GM21529 (cell line): Measurements from ENCODE around the gene ATP2B2.
A peak's percentile ranks its signal among the peaks of the same experiment; 100 is the strongest.

ENCODE experiments used
- ATAC-seq: cut with Tn5 transposase; IDR thresholded peaks from one replicate; pipeline ENCODE4 v1.9.1; 2021; ENCODE audit not compliant: unreplicated experiment

ATP2B2 gene

DNA sequence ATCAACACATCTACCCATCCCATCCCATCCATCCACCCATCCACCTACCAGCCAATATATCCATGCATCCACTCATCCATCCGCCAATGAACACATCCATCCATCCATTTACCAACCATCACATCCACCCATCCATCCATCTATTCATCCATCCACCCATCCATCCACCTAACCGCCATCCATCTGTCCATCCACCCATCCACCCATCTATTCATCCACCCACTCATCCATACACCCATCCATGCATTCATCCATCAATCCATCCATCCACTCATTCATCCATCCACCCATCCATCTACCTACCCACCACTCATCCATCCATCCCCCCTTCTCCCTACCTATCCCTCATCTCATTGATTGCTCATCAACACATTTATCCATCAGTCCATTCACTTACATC lies 136.9 kb downstream of the ATP2B2 start:
- no peak for ATAC-seq

DNA sequence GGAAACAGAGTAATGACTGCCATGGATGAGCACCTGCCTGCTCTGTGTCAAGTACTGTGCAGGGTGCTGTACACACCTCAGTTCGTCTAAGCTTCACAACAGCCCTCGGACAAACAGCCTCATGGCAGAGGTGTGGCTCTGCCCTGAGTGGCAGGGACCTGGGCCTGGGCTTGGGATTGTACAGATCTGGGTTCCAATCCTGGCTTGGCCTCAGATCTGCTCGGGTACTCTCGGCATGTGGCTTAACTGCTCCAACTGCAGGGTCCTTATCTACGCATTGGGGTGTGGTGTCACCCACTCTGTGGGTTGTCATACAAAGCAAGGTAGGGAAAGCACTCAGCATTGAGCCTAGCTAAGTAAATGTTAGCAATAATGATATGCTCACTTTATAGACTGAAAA lies 137.9 kb downstream of the ATP2B2 start:
- ATAC-seq = no peak

DNA sequence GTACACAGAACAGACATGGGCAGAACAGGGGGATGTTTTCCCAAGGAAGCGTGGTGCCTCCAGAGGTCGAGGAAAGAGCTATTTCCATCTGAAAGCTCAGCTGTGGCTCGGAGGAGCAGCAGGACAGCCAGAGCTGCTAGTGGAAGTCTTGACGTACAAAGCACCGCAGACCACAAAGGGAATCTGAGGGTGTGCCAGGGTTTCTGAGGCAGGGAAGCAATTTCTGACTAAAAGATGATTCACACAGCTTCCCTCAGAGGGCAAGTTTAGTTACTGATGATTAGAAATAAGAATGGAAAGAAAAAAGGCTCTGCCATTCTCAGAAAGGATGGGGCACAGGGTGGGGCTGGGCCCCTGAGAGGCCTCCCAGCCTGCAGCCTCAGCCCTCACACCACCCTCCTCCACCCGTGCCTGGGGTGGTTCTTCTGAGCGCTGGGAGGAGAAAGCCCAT lies 138.7 kb downstream of the ATP2B2 start:
- no peak for ATAC-seq

DNA sequence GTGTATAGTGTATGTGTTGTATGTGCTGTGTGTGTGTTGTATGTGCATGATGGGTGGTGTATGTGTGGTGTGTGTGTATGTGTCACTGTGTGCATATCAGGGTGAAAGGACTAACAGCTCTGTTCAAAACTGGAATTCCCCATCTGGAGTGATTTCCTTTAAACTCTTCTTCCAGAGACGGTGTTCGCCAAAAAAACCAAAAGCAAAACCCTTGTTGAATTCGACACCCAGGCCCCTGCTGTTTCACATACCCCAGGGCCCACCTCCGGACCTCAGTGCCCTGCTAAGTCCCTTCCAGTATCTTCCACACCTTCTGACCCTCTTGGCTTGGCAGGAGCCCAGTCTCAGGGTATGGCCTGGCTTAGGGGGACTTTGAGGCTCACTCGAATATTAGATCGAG lies 139.6 kb downstream of the ATP2B2 start:
- ATAC-seq = no peak

DNA sequence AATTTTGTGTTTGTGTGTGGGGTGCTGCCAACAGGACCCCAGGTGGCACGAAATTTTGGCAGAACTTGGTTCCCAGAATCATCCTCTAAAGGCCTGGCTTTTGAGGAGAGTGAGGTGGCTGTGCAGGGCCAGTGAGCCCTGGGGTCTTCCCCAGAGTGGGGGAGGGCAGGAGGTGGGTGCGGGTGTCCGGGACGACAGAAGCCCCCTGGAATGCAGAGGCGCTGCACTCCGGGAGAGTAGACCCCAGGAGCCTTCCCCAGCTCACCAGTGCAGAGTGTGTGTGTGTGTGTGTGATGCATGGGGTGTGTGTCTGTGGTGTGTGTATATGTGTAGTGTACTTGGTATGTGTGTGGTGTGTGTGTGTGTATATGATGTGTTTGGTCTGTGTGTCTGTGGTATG lies 140.1 kb downstream of the ATP2B2 start:
- no peak for ATAC-seq

DNA sequence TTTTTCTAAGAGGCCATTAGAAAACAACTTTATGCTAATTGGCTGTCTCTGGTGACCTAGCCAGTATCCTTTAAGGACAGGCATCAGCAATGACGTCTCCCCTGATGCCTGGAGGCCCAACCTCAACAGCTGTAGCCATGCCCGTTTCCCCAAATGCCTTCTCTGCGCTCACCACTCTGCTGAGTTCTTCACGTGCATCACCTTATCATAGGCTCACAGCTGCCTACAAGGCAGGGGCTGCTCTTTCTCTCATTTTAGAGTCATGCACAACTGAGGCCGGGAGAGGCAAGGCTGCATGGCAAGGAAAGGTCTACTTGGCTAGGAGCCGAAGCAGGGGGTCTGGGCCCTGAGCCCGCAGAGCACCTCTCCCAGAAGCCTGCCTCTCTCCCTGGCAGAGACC lies 140.6 kb downstream of the ATP2B2 start:
- no peak for ATAC-seq

DNA sequence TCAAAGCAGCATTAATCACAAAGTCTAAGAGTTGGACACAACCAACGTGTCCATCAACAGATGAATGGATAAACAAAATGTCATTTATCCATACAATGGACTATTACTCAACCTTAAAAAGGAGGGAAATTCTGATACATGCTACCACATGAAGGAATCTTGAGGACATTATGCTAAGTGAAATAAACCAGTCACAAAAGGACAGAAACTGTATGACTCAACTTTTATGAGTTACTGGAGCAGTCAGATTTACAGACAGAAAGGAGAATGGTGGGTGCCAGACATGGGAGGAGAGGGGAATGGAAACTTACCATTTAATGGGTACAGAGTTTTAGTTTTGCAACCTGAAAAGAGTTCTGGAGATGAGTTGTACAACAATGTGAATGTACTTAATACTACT lies 141.5 kb downstream of the ATP2B2 start:
- ATAC-seq = no peak

DNA sequence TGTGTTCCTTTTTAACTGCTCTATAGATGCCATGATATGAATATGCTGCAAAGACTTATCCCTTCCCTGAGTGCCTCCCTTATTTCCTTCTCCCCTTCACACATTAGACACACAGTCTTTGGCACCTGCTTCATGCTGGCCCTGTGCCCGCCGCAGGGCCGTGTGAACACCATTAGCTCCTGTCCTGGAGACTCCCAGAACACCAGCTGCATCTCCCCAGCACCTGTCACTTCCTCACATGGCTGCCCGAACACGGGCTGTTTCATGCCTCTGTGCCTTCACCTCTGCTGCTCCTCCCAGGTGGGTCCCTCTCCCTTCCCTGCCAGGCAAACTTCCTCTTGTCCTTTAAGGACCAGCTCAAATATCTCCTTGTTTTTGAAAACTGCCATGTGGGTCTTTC lies 144.0 kb downstream of the ATP2B2 start:
- no peak for ATAC-seq

DNA sequence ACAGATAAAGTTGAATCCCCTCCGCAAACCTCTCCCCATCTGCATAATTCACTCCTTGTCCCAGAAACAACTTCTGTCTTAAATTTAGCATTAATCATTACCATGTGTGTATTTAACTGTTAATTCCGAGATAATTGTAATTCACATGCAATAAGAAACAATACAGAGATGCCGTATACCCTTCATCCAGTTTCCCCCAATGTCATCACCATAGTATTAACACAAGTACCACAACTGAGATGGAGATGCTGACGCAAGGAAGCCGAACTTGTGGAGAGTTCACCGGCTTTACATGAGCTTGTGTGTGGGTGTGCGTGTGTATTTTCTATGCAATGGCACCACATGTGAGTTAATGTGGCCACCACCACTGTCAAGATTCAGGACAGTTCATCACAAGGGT lies 144.9 kb downstream of the ATP2B2 start:
- ATAC-seq = no peak

DNA sequence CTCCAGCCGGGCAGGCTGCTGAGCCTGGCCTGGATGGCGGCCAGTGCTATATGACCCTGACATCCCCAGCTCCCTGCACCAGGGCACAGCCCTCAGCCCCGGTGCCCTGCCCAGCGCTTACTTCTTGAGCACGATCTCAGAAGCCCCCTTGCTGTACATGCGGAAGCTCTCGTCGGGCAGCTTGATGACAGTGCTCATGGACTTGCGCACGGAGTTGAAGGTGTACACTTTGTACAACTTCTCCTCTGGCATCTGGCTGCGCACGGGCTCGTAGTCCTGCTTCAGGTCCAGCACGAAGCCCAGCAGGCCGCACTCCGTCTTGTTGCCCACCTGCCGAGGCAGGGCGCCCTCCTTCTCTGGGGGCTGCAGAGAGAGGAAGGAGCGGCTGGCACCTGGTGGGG lies 145.6 kb downstream of the ATP2B2 start:
- no peak for ATAC-seq

DNA sequence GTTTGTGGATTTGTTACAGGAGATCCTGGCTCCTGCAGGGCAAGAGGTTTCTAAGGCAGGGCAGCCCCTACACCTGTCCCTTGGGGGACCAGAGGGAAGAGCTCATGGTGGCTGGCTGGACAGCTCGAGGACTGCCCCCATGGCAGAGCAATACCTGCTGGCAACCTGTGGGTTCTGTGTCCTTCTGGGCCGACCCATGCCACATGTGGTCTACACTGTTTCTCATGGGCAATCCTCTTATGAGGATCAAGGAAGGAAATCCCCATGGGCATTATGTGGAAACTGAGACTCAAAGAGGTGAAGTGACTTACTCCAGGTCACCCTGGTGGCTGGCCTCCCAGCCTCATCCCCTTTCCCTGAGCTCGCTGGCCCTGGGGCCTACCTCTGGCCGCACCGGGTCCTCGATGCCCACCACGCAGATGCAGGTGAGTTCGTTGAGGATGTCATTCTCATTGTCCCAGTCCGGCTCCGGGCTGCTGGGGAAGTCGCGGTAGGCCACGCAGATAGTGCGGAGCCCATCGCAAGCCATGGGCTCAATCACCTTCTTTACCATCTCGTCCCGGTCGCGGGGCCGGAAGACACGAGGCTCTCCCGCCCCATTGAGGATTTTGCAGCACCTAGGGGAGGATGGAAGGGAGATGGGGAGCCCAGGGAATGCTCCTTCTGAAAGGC lies 146.9 kb downstream of the ATP2B2 start:
- ATAC-seq = no peak

DNA sequence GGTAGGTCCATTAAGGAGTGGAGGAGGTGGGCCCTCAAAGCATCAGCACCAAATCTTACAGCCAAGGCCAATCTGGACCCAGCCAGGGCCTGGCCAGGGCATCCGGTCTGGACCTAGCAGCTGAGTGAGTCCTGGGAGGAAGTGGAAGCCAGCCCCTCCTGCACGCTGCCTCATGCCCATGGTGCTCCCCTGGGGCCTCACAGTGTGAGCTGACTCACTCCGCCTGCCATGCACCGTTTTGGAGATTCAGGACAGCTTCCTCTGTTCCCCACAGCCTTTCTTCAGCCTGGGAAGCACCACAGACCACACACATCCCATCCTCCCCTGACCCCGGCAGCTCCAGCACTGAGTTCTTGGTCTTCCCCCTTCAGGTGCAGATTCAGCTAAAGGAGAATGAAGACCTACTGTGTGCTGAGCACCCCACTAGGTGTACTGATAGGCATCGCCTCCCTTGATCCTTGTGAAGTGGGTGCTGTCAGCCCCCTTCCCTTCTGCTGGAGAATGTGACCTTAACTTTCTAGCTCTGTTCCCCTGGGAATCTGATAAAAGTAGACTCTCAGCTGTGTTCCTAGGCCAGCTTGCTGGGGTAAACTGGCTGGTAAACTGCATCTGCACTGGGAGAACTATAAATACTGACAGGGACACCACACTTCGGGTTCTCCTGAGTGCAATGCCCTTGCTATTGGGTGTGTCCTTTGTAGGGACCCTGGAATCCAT lies 147.6 kb downstream of the ATP2B2 start:
- peak; percentile 72 for ATAC-seq

DNA sequence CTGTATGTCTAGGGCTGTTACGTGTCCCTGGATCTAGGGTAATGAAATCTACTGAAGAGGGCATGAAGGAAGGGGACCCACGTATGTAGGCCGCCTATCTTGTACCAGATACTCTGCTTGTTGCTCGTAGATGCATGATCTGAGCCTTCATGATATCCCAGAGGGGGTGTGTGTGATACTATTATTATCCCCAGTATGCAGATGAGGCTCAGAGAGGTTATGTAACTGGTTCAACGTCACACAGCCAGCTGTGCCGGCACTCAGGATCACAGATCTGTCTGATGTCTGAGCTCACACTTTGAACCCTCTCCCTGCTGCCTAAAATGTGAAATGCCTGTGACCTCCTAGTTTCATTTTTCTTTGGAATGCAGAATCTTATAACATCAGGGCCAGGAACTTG lies 148.3 kb downstream of the ATP2B2 start:
- no peak for ATAC-seq

DNA sequence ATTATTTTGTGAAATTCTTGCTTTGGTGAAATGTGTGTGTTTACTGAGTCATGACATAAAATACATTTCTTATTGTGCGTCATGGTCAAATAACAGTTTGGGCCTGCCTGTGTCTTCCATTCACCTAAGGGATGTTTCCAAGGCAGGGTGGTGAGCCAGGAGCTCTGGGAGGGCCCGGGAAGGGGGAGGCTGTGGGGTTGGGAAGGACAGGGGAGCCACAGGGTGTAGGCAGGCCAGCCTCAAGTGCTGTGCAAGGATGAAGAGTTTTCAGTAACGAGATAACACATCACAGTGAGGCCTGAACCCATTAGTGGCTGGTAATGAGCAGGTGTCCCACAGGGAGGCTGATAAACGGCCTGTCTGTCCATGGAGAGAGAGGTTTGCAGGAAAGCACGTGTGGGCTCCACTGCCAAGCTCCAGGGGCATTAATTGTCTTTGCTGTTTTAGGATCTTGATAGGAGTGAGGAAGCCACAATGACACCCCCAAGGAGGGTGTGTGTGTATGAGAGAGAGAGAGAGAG lies 148.9 kb downstream of the ATP2B2 start:
- no peak for ATAC-seq

DNA sequence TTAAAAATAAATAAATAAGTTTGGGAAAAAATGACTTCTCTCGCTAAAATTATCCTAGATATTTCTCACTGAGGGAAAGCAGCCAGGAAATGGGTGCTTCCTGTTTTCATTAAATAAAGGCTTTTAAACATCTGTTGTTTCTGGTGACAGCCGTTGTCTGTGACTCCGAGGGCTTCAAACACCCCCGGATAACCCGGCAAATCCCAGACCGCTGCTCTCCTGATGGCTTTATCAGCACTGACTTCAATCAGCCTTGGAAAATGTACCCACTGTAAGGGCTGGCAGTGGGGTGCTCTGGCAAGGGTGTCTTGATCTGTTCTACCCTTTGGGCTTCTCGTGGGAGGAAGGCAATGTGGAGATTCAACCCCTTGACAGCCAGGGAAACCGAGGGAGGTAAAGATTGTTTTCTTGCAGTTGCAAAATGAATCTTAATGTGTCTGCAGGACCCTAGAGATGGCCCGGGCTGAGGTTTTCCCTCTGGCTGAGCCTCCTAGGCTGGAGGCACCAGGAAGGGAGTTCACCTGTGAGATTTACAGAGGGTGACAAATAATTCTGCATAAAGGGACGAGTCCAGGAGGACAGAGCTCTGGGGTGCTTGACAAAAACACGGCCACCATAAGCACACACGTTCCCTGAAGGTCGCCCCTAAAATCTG lies 150.9 kb downstream of the ATP2B2 start:
- ATAC-seq = no peak

DNA sequence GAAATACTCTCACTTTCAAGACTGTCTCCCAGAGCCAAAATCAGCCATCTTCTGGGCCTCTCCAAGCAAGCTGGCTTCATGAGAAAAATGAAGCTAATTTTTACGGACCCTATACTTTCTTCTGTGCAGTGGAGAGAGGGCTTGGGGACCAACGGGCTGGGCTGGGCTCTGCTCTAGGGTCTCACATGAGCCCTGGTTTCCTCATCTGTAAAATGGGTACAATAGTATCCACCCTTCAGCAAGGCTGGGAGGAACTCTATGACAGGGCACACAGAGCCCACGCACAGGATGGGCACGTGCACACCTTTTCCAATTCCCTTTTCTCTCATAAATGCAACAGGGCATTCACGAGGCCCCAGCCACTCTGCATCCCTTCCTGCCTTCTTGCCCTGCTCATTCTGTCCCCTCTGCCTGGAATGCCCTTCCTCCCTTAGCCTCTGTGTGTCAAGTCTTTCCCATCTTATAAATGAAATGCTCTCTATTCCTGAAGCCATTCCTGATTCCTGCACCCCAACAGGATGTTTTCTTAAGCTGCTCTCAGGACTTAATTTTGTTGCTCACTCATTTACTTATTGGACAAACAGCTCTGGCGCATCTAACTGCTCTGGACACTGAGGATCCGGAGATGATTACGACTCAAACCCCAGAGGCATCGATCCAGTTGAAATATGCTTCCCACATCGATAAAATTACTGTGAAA lies 151.6 kb downstream of the ATP2B2 start:
- ATAC-seq = no peak

DNA sequence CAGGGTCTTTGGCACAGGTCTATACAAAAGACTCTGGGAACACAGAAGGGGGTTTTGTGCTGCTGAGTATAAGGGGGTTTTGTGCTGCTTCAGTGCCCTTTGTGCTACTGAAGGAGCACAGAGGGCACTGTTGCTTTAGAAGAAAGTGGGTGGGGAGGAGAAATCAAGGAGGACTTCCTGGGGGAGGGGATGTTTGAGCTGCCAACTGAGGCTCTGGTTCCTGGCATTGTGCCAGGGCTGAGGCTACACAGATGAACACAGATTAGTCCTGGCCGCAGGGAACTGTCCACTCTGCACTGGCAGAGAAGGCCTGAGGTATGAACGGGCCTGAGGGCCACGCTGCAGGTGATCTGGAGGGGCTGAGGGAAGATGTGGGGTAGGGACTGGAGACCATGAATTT lies 152.2 kb downstream of the ATP2B2 start:
- no peak for ATAC-seq

DNA sequence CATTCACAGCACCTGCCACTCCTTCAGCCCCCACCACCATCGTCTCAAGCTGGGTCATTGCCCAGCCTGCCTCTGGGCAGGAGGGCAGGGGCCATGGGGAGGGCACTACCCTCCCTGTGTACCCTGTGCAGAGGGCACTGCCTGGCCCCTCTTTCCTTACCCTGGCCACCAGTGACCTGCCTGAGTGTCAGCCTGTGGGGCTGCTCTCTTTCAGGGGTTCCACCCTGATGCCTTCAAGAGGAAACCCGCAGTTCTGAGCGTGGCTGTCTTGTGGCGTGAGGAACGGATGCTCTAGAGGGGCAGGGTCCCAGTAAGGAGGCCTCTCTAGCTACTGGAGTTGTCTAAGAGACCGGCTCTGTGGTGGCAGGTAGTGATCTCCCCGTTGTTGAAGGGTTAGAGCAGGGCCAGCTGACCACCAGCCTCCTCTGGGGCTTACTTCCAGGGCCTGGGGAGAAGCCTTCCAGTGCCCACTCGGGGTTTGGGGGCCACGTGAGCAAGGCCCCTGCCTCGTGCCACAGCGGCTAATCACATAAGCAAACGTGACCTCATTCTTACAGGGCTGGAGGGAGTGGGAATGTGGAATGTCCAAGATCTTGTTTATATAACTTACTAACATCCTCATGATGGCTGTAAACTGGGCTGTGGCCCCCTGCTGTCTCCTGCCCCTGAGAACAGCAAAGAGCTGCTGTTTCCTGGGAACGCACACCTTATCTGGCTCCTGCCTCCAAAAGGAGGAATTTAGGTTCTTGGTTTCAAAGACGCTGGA lies 153.1 kb downstream of the ATP2B2 start:
- ATAC-seq = no peak

DNA sequence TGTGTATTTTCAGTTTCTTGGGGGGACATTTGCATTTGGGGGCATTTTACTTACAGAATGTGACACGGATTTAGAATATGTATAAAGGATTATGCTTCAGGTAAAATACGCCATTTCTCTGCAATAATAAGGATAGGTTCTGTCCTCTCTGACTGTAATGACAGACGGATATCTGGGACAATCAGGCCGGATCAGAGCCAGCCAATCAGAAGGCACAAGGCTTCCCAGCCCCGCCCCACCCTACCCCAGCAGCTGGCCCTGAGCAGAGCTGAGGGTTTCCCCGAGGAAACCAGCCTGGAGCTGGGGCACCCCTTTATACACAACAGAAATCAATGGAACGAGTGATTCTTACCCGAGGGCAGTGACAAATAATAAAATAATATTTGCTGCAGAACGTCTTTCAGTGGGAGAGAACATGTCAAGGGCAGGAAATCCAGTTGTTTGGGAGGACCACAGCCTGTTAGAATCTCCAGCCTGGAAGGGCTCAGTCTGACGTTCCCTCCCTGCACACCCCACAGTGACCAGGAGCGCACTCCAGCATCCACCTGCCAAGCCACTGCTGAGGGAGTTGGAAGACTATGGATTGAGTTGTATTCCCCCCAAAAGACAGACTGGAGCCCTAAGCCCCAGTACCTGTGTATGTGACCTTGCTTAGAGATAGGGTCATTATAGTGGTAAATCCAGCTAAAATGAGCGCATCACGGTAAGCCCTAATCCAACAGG lies 154.2 kb downstream of the ATP2B2 start:
- ATAC-seq = no peak

DNA sequence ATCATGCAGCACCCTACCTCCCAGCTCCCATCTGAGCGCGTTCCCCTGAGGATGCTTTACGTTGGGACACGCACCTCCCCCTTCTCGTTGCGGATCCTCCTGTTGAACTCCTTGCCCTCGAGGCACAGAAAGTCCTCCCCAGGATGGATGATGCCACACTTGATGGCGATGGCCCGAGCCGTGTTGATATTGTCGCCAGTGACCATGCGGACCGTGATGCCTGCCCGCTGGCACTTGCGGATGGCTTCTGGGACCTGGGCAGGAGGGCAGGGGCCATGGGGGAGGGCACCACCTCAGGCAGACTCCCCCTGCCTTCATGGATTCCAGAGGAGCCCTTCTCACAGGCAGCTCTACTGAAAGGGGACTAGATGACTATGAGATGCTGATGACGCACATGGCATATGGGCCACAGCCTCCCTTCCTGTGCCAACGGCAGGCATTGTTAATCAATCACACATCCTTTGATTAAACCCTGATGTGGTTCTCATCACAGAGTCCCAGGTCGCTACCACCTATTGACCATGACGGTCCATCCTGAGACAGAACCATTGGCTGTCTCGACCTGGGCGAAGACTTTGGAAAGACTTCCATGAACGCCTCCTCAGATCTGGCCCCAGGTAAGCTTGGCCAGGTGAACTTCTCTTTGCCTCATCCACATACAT lies 154.9 kb downstream of the ATP2B2 start:
- ATAC-seq = no peak
